H1 (cell line): ENCODE measurements around the gene APH1B. TPM values are rescaled to one million over a fixed set of nuclear protein-coding genes. Genes with fewer than 3 reads are reported as not detected.

Source experiments
- SIN3A ChIP-seq, 2 experiments: IDR thresholded peaks in 1 of 2; conservative IDR thresholded peaks in 1 of 2; 2 replicates each; pipeline ENCODE4 v1.6.1; 2011 to 2012; ENCODE audit warnings: low read length in 2 of 2, improper control_type of control experiment in 1 of 2, low read depth in 1 of 2, mild to moderate bottlenecking in 1 of 2
- polyA plus RNA-seq, 7 experiments: library from polyadenylated mRNA; depleted of rRNA in 3 of 7; stranded (reverse) in 5 of 7; unstranded in 2 of 7; fragments of >200 nt in 5 of 7; fragments of 200-250 nt in 2 of 7; gene quantifications; 1 replicate in 5 of 7; 2 replicates in 1 of 7; 4 replicates in 1 of 7; pipeline versions ENCODE4 v1.2.1 to v1.2.3, GENCODE V29; 2011 to 2013; ENCODE audit warnings: missing spikeins in 2 of 7, mixed read lengths in 2 of 7
- total RNA-seq: library from RNA; stranded (reverse); fragmentation: NEBNext Ultra II Directional; extraction: Animal tissue kit (Norgen Biotek cat#: 25700); gene quantifications from 2 replicates; pipeline ENCODE4 v1.2.1, GENCODE V29; 2021
- TF ChIP-seq, protein P1 (sequence below): fragments of 300-600 bp; sonication (generic); IDR thresholded peaks from 2 replicates; pipeline ENCODE4 v1.7.1; 2012; ENCODE audit warnings: low read length, moderate library complexity, mild to moderate bottlenecking, inconsistent platforms; ENCODE audit not compliant: insufficient replicate concordance

The APH1B gene
- total and polyA plus RNA-seq, 2 of the 8 experiments (the other 6 are each of a cell fraction or from before 2014, with no cell fraction given): 11.5 to 22.9 TPM

DNA sequence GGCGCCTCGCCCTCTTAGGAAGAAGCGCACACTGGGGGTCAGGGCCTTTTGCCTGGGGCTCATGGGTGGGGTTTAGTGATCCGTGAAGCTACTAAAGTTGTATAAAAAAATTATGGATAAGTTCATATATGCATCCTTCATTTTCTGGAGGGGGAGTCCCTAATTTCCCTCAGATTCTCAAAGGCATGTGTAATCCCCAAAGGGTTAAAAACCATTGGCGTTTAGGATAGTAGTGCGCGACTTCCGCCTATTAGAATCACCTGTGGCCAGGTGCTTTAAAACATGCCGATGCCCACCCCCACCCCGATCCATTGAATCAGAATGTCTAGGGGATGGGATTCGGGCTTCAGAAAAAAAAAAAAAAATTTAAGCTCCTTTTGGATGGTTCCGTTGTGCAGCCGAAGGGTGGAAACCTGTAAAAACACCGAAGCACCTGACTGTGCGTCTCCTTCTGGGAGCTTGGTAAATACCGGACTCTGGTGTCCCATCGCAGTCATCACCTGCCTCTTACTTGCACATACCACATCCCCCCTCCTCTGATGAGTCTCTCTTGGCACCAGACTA is 570 bp downstream of the APH1B start (continued):
- TF ChIP-seq, protein P1, sequence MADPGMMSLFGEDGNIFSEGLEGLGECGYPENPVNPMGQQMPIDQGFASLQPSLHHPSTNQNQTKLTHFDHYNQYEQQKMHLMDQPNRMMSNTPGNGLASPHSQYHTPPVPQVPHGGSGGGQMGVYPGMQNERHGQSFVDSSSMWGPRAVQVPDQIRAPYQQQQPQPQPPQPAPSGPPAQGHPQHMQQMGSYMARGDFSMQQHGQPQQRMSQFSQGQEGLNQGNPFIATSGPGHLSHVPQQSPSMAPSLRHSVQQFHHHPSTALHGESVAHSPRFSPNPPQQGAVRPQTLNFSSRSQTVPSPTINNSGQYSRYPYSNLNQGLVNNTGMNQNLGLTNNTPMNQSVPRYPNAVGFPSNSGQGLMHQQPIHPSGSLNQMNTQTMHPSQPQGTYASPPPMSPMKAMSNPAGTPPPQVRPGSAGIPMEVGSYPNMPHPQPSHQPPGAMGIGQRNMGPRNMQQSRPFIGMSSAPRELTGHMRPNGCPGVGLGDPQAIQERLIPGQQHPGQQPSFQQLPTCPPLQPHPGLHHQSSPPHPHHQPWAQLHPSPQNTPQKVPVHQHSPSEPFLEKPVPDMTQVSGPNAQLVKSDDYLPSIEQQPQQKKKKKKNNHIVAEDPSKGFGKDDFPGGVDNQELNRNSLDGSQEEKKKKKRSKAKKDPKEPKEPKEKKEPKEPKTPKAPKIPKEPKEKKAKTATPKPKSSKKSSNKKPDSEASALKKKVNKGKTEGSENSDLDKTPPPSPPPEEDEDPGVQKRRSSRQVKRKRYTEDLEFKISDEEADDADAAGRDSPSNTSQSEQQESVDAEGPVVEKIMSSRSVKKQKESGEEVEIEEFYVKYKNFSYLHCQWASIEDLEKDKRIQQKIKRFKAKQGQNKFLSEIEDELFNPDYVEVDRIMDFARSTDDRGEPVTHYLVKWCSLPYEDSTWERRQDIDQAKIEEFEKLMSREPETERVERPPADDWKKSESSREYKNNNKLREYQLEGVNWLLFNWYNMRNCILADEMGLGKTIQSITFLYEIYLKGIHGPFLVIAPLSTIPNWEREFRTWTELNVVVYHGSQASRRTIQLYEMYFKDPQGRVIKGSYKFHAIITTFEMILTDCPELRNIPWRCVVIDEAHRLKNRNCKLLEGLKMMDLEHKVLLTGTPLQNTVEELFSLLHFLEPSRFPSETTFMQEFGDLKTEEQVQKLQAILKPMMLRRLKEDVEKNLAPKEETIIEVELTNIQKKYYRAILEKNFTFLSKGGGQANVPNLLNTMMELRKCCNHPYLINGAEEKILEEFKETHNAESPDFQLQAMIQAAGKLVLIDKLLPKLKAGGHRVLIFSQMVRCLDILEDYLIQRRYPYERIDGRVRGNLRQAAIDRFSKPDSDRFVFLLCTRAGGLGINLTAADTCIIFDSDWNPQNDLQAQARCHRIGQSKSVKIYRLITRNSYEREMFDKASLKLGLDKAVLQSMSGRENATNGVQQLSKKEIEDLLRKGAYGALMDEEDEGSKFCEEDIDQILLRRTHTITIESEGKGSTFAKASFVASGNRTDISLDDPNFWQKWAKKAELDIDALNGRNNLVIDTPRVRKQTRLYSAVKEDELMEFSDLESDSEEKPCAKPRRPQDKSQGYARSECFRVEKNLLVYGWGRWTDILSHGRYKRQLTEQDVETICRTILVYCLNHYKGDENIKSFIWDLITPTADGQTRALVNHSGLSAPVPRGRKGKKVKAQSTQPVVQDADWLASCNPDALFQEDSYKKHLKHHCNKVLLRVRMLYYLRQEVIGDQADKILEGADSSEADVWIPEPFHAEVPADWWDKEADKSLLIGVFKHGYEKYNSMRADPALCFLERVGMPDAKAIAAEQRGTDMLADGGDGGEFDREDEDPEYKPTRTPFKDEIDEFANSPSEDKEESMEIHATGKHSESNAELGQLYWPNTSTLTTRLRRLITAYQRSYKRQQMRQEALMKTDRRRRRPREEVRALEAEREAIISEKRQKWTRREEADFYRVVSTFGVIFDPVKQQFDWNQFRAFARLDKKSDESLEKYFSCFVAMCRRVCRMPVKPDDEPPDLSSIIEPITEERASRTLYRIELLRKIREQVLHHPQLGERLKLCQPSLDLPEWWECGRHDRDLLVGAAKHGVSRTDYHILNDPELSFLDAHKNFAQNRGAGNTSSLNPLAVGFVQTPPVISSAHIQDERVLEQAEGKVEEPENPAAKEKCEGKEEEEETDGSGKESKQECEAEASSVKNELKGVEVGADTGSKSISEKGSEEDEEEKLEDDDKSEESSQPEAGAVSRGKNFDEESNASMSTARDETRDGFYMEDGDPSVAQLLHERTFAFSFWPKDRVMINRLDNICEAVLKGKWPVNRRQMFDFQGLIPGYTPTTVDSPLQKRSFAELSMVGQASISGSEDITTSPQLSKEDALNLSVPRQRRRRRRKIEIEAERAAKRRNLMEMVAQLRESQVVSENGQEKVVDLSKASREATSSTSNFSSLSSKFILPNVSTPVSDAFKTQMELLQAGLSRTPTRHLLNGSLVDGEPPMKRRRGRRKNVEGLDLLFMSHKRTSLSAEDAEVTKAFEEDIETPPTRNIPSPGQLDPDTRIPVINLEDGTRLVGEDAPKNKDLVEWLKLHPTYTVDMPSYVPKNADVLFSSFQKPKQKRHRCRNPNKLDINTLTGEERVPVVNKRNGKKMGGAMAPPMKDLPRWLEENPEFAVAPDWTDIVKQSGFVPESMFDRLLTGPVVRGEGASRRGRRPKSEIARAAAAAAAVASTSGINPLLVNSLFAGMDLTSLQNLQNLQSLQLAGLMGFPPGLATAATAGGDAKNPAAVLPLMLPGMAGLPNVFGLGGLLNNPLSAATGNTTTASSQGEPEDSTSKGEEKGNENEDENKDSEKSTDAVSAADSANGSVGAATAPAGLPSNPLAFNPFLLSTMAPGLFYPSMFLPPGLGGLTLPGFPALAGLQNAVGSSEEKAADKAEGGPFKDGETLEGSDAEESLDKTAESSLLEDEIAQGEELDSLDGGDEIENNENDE: no peak
- 0 out of 4 replicates have a peak, but pooled peaks of 1 of the 2 experiments have one; percentile 8 for TF ChIP-seq SIN3A (conservative IDR thresholded peaks at IDR 0.05 in 1 of 2, IDR thresholded peaks at IDR 0.05 in 1 of 2; ENCODE audit: low read depth in 1 of 2, low read length in 2 of 2)
